Measurements from ENCODE around the gene TFRC. TPM values are rescaled to one million over a fixed set of nuclear protein-coding genes. Genes with fewer than 3 reads are reported as not detected.

Gene TFRC
- total and polyA plus RNA-seq, 2 experiments from 2014 or later, result 35.5 to 187 TPM

DNA sequence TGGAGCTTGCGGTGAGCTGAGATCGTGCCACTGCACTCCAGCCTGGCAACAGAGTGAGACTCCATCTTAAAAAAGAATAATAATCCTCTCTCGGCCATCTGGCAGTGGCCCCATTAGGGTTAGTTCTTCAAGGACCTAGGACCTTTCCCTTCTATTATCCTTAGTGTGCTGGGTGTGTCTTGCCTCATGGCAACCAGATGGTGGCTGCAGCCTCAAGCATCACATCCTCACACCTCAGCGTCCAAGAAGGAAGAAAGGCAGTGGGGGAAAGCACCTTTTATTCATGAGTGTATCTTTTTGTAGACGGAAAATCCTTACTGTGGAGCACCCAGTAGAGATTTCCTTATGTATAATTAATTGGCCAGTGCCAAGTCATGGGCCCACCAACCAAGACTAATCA, 42.7 kb upstream of the TFRC start:
- ATAC-seq, result no peak

More for the DNA sequence above, 42.7 kb upstream of the TFRC start:
- TF ChIP-seq CREB1 (CRISPR knock-in tag; IDR thresholded peaks at IDR 0.05; ENCODE audit: low read depth) (no peak), ZNF114 (CRISPR knock-in tag; IDR thresholded peaks at IDR 0.05) (no peak), NANOG (IDR thresholded peaks at IDR 0.05; ENCODE audit: borderline replicate concordance) (no peak), ZNF331 (CRISPR knock-in tag; IDR thresholded peaks at IDR 0.05; ENCODE audit: low read depth) (no peak), EZH2 (IDR thresholded peaks at IDR 0.05; ENCODE audit: low read depth, unreplicated experiment) (no peak), EZH2phosphoT487 (IDR thresholded peaks at IDR 0.05; ENCODE audit: unreplicated experiment) (no peak), JUNB (IDR thresholded peaks at IDR 0.05; ENCODE audit: unreplicated experiment) (no peak)
- TF ChIP-seq, protein P1, sequence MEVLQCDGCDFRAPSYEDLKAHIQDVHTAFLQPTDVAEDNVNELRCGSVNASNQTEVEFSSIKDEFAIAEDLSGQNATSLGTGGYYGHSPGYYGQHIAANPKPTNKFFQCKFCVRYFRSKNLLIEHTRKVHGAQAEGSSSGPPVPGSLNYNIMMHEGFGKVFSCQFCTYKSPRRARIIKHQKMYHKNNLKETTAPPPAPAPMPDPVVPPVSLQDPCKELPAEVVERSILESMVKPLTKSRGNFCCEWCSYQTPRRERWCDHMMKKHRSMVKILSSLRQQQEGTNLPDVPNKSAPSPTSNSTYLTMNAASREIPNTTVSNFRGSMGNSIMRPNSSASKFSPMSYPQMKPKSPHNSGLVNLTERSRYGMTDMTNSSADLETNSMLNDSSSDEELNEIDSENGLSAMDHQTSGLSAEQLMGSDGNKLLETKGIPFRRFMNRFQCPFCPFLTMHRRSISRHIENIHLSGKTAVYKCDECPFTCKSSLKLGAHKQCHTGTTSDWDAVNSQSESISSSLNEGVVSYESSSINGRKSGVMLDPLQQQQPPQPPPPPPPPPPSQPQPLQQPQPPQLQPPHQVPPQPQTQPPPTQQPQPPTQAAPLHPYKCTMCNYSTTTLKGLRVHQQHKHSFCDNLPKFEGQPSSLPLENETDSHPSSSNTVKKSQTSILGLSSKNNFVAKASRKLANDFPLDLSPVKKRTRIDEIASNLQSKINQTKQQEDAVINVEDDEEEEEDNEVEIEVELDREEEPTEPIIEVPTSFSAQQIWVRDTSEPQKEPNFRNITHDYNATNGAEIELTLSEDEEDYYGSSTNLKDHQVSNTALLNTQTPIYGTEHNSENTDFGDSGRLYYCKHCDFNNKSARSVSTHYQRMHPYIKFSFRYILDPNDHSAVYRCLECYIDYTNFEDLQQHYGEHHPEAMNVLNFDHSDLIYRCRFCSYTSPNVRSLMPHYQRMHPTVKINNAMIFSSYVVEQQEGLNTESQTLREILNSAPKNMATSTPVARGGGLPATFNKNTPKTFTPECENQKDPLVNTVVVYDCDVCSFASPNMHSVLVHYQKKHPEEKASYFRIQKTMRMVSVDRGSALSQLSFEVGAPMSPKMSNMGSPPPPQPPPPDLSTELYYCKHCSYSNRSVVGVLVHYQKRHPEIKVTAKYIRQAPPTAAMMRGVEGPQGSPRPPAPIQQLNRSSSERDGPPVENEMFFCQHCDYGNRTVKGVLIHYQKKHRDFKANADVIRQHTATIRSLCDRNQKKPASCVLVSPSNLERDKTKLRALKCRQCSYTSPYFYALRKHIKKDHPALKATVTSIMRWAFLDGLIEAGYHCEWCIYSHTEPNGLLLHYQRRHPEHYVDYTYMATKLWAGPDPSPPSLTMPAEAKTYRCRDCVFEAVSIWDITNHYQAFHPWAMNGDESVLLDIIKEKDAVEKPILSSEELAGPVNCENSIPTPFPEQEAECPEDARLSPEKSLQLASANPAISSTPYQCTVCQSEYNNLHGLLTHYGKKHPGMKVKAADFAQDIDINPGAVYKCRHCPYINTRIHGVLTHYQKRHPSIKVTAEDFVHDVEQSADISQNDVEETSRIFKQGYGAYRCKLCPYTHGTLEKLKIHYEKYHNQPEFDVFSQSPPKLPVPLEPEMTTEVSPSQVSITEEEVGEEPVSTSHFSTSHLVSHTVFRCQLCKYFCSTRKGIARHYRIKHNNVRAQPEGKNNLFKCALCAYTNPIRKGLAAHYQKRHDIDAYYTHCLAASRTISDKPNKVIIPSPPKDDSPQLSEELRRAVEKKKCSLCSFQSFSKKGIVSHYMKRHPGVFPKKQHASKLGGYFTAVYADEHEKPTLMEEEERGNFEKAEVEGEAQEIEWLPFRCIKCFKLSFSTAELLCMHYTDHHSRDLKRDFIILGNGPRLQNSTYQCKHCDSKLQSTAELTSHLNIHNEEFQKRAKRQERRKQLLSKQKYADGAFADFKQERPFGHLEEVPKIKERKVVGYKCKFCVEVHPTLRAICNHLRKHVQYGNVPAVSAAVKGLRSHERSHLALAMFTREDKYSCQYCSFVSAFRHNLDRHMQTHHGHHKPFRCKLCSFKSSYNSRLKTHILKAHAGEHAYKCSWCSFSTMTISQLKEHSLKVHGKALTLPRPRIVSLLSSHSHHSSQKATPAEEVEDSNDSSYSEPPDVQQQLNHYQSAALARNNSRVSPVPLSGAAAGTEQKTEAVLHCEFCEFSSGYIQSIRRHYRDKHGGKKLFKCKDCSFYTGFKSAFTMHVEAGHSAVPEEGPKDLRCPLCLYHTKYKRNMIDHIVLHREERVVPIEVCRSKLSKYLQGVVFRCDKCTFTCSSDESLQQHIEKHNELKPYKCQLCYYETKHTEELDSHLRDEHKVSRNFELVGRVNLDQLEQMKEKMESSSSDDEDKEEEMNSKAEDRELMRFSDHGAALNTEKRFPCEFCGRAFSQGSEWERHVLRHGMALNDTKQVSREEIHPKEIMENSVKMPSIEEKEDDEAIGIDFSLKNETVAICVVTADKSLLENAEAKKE (CRISPR knock-in tag; IDR thresholded peaks at IDR 0.05), result no peak
- no peaks in the 10 kb centered on the region for H3K79me2 ChIP-seq (replicated peaks; ENCODE audit: insufficient read depth)
- no peak overlapping the region for H3K4me2 ChIP-seq
- no peaks in the 10 kb centered on the region for H3K9me2 ChIP-seq (ENCODE audit: insufficient read depth)
- Mint-ChIP-seq H3K9me3 (no peaks in the 10 kb centered on the region), H3K4me3 (no peak overlapping the region), H3K27me3 (ENCODE audit: insufficient read depth, low read depth, poor library complexity) (no peaks in the 10 kb centered on the region), H3K4me1 (peaks cover 5% of the 10 kb centered on the region), H3K36me3 (ENCODE audit: low read depth) (no peaks in the 10 kb centered on the region), H3K27ac (no peak overlapping the region)
- H4K20me1 ChIP-seq (replicated peaks; ENCODE audit: insufficient read depth), result no peaks in the 10 kb centered on the region
- peaks cover 3% of the 10 kb centered on the region; the same call in 1 of the 2 replicates for H3K4me1 ChIP-seq (ENCODE audit: insufficient read depth)
- no peak for DNase-seq (ENCODE audit: low spot score)
- no peaks in the 10 kb centered on the region for H3K36me3 ChIP-seq (ENCODE audit: insufficient read depth)
- H3K27ac ChIP-seq (ENCODE audit: low read depth), result no peak overlapping the region
- no peaks in the 10 kb centered on the region for H3F3A ChIP-seq (replicated peaks; ENCODE audit: low read depth)
- no peak overlapping the region for H3K4me3 ChIP-seq
- no peak overlapping the region for H2AFZ ChIP-seq
- no peaks in the 10 kb centered on the region for H3K27me3 ChIP-seq (ENCODE audit: insufficient read depth)
